Measurements from ENCODE around the gene ARMC5. TPM values are rescaled to one million over a fixed set of nuclear protein-coding genes. Genes with fewer than 3 reads are reported as not detected.

Gene ARMC5
- total and polyA plus RNA-seq, 8 donors: 2.6 to 29.8 (median 11.3) TPM; not detected in 1

DNA sequence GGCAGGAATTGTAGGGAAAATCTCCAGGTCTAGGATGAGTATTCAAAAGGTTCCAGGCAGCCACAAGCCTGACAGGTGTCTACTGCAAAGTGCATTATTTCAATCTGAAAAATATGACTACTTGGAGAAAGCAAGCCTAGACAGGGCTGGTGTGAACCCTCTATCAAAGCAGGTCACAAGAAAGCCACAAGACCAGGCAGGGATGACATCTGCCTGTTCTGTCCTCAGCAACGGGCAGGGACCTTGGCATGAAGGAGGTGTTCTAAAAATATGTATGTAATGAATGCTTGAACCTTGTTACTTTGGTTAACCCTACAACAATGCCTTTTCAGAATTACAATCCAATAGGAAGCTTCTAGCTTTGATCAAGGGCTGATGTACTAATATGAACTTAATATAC is 30.0 kb upstream of the ARMC5 start:
- DNase-seq: no peak
- TF ChIP-seq POLR2A (IDR thresholded peaks at IDR 0.05): no peak
- TF ChIP-seq EP300 (IDR thresholded peaks at IDR 0.05): no peak
- TF ChIP-seq, protein P1, sequence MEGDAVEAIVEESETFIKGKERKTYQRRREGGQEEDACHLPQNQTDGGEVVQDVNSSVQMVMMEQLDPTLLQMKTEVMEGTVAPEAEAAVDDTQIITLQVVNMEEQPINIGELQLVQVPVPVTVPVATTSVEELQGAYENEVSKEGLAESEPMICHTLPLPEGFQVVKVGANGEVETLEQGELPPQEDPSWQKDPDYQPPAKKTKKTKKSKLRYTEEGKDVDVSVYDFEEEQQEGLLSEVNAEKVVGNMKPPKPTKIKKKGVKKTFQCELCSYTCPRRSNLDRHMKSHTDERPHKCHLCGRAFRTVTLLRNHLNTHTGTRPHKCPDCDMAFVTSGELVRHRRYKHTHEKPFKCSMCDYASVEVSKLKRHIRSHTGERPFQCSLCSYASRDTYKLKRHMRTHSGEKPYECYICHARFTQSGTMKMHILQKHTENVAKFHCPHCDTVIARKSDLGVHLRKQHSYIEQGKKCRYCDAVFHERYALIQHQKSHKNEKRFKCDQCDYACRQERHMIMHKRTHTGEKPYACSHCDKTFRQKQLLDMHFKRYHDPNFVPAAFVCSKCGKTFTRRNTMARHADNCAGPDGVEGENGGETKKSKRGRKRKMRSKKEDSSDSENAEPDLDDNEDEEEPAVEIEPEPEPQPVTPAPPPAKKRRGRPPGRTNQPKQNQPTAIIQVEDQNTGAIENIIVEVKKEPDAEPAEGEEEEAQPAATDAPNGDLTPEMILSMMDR (IDR thresholded peaks at IDR 0.05): no peak
- no peak for TF ChIP-seq POLR2AphosphoS5 (IDR thresholded peaks at IDR 0.05)
- WGBS, 5 donors: 7 to 26% (median 20%) methylated on average over 1 of the region's 1 CpG
- no peaks in the 10 kb centered on the region for H3K9me3 ChIP-seq
- H3K27ac ChIP-seq: no peak overlapping the region
- H3K27me3 ChIP-seq: peaks cover 0 to 9% (median 3%) of the 10 kb centered on the region in 3 donors
- H3K4me3 ChIP-seq: no peak overlapping the region
- peaks cover 0 to 19% (median 11%) of the 10 kb centered on the region in 4 donors for H3K4me1 ChIP-seq
- intact Hi-C loops (cut with DNase I; ENCODE audit: low total_unique reads): no loop called here
- H3K36me3 ChIP-seq: no peaks in the 10 kb centered on the region

DNA sequence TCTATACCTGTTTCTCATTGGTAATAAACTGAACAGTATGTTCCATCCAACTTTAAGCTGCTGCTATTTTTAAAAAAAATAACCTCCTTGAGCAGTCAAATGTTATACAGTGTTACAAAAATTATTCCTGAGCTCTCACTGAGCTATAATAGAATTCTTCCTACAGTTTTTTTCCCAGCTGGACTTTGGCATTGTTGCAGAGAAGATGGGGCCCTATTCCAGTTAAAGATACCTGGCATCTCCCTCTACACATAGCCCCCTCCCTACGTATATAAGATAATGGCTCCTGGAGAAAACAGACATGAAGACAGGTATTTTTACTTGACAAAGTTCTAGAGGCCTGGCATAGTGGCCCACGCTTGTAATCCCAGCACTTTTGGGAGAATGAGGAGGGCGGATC is 29.5 kb upstream of the ARMC5 start:
- peaks cover 0 to 9% (median 3%) of the 10 kb centered on the region in 3 donors for H3K27me3 ChIP-seq
- H3K9me3 ChIP-seq: no peaks in the 10 kb centered on the region
- DNase-seq: no peak
- no peak overlapping the region for H3K27ac ChIP-seq
- WGBS, 5 donors: 72 to 83% (median 80%) methylated on average over 3 of the region's 3 CpGs
- H3K4me1 ChIP-seq: peaks cover 0 to 19% (median 11%) of the 10 kb centered on the region in 4 donors
- TF ChIP-seq, protein P1 (IDR thresholded peaks at IDR 0.05): no peak
- TF ChIP-seq POLR2A (IDR thresholded peaks at IDR 0.05) (no peak), EP300 (IDR thresholded peaks at IDR 0.05) (no peak), POLR2AphosphoS5 (IDR thresholded peaks at IDR 0.05) (no peak)
- no peak overlapping the region for H3K4me3 ChIP-seq
- intact Hi-C loops (cut with DNase I; ENCODE audit: low total_unique reads): no loop called here
- H3K36me3 ChIP-seq: no peaks in the 10 kb centered on the region

GRCh38 chr16:31430380-31431052 is 28.8 kb upstream of the ARMC5 start:
- DNase-seq: no peak
- H3K4me3 ChIP-seq: no peak overlapping the region
- peaks cover 0 to 9% (median 3%) of the 10 kb centered on the region in 3 donors for H3K27me3 ChIP-seq
- no peak for TF ChIP-seq POLR2AphosphoS5 (IDR thresholded peaks at IDR 0.05)
- no peak for TF ChIP-seq POLR2A (IDR thresholded peaks at IDR 0.05)
- TF ChIP-seq EP300 (IDR thresholded peaks at IDR 0.05): no peak
- intact Hi-C loops (cut with DNase I; ENCODE audit: low total_unique reads): no loop called here
- 37 to 55% (median 49%) methylated on average over 5 of the region's 5 CpGs for WGBS, 5 donors
- H3K4me1 ChIP-seq: peaks cover 0 to 19% (median 11%) of the 10 kb centered on the region in 4 donors
- peaks cover 0 to 2% (median 0%) of the 10 kb centered on the region in 4 donors for H3K36me3 ChIP-seq
- no peaks in the 10 kb centered on the region for H3K9me3 ChIP-seq
- H3K27ac ChIP-seq: no peak overlapping the region

- H3K36me3 ChIP-seq: peaks cover 0 to 14% (median 0%) of the 10 kb centered on the region in 4 donors
- 89 to 95% (median 94%) methylated on average over 45 to 47 of the region's 47 CpGs for WGBS, 5 donors
These were observed 23.7 kb upstream of the ARMC5 start for GRCh38 chr16:31435341-31436220.

More at GRCh38 chr16:31435341-31436220, 23.7 kb upstream of the ARMC5 start:
- Histone ChIP-seq H3K4me3 (no peak overlapping the region), H3K27me3 (no peaks in the 10 kb centered on the region), H3K27ac (no peak overlapping the region), H3K4me1 (no peaks in the 10 kb centered on the region), H3K9me3 (no peaks in the 10 kb centered on the region)
- no peak for DNase-seq
- TF ChIP-seq POLR2A (IDR thresholded peaks at IDR 0.05) (no peak), POLR2AphosphoS5 (IDR thresholded peaks at IDR 0.05) (no peak), EP300 (IDR thresholded peaks at IDR 0.05) (no peak)
- TF ChIP-seq, protein P1 (IDR thresholded peaks at IDR 0.05): no peak
- intact Hi-C loops (cut with DNase I; ENCODE audit: low total_unique reads): no loop called here

Measured in stomach (tissue), 9 donors.